ENCODE measurements around the gene SMCO1. TPM values are rescaled to one million over a fixed set of nuclear protein-coding genes. Genes with fewer than 3 reads are reported as not detected.

SMCO1 gene
- total RNA-seq, 4 donors from 2014 or later, result not detected

GRCh38 chr3:196518966-196519717, 4.0 kb upstream of the SMCO1 start:
- DNase-seq (ENCODE audit: extremely low spot score), result no peak
- WGBS, result 43% methylated on average over 12 of the region's 12 CpGs
- intact Hi-C loops (cut with DNase I), result loop anchor here (2.0 kb wide), 1 partner anchor 266 kb away; no protein-coding TSS in a partner anchor

GRCh38 chr3:196517919-196518318, 2.8 kb upstream of the SMCO1 start:
- DNase-seq (ENCODE audit: extremely low spot score), result no peak
- H3K4me3 ChIP-seq, result no peak overlapping the region
- H3K36me3 ChIP-seq, result no peaks in the 10 kb centered on the region
- intact Hi-C loops (cut with DNase I), result loop anchor here (2.0 kb wide), 1 partner anchor 265 kb away; no protein-coding TSS in a partner anchor
- 88% methylated on average over 2 of the region's 2 CpGs for WGBS
- no peak overlapping the region for H3K27ac ChIP-seq (replicated peaks in 1 of 4)
- TF ChIP-seq POLR2AphosphoS5 (IDR thresholded peaks at IDR 0.05) (no peak), POLR2A (IDR thresholded peaks at IDR 0.05; ENCODE audit: low read depth) (no peak), CTCF (IDR thresholded peaks at IDR 0.05) (no peak), EP300 (IDR thresholded peaks at IDR 0.05) (no peak)
- no peaks in the 10 kb centered on the region for H3K27me3 ChIP-seq
- H3K9me3 ChIP-seq, result peaks cover 0 to 24% (median 23%) of the 10 kb centered on the region in 4 donors
- peaks cover 0 to 5% (median 0%) of the 10 kb centered on the region in 4 donors for H3K4me1 ChIP-seq

More at GRCh38 chr3:196518966-196519717, 4.0 kb upstream of the SMCO1 start:
- TF ChIP-seq POLR2A (IDR thresholded peaks at IDR 0.05; ENCODE audit: low read depth) (no peak), POLR2AphosphoS5 (IDR thresholded peaks at IDR 0.05) (peak in 1 of 2 donors; percentile 35), EP300 (IDR thresholded peaks at IDR 0.05) (no peak), CTCF (IDR thresholded peaks at IDR 0.05) (peak; percentile 63 to 71 (median 68))
- Histone ChIP-seq H3K27ac (replicated peaks in 1 of 4) (no peak overlapping the region), H3K4me1 (peaks cover 0 to 5% (median 0%) of the 10 kb centered on the region in 4 donors), H3K36me3 (no peaks in the 10 kb centered on the region), H3K4me3 (no peak overlapping the region), H3K27me3 (no peaks in the 10 kb centered on the region), H3K9me3 (peaks cover 0 to 24% (median 23%) of the 10 kb centered on the region in 4 donors)

- 85% methylated on average over 2 of the region's 2 CpGs for WGBS
- peaks cover 0 to 5% (median 0%) of the 10 kb centered on the region in 4 donors for H3K4me1 ChIP-seq
- intact Hi-C loops (cut with DNase I), result no loop called here
- H3K9me3 ChIP-seq, result peaks cover 0 to 24% (median 23%) of the 10 kb centered on the region in 4 donors
- H3K27ac ChIP-seq (replicated peaks in 1 of 4), result no peak overlapping the region
- no peak overlapping the region for H3K4me3 ChIP-seq
- no peaks in the 10 kb centered on the region for H3K36me3 ChIP-seq
- no peak for DNase-seq (ENCODE audit: extremely low spot score)
- TF ChIP-seq CTCF (IDR thresholded peaks at IDR 0.05) (no peak), POLR2AphosphoS5 (IDR thresholded peaks at IDR 0.05) (no peak), POLR2A (IDR thresholded peaks at IDR 0.05; ENCODE audit: low read depth) (no peak), EP300 (IDR thresholded peaks at IDR 0.05) (no peak)
- H3K27me3 ChIP-seq, result no peaks in the 10 kb centered on the region
These were observed 2.1 kb upstream of the SMCO1 start for GRCh38 chr3:196517162-196517800.

- Histone ChIP-seq H3K4me1 (peaks cover 0 to 5% (median 0%) of the 10 kb centered on the region in 4 donors), H3K27me3 (no peaks in the 10 kb centered on the region), H3K36me3 (no peaks in the 10 kb centered on the region), H3K4me3 (no peak overlapping the region), H3K9me3 (peaks cover 0 to 12% (median 11%) of the 10 kb centered on the region in 4 donors), H3K27ac (replicated peaks in 1 of 4) (no peak overlapping the region)
- intact Hi-C loops (cut with DNase I), result no loop called here
- no peak for DNase-seq (ENCODE audit: extremely low spot score)
- WGBS, result 100% methylated on average over 1 of the region's 1 CpG
- TF ChIP-seq POLR2A (IDR thresholded peaks at IDR 0.05; ENCODE audit: low read depth) (no peak), POLR2AphosphoS5 (IDR thresholded peaks at IDR 0.05) (no peak), EP300 (IDR thresholded peaks at IDR 0.05) (no peak), CTCF (IDR thresholded peaks at IDR 0.05) (no peak)
These were observed 813 bp downstream of the SMCO1 start for GRCh38 chr3:196514350-196514716.
